Psoas muscle (tissue), 8 donors: ENCODE measurements around the gene PCGF3. TPM values are rescaled to one million over a fixed set of nuclear protein-coding genes. Genes with fewer than 3 reads are reported as not detected.

Source experiments
- ATAC-seq, 4 donors: fragments of 200-7000 bp; cut with Tn5 transposase; one replicate each; pipeline ENCODE4 v1.9.1; 2020; ENCODE audit warnings: moderate library complexity in 3 of 4, mild to moderate bottlenecking in 2 of 4
- DNase-seq, 2 donors: peaks; one replicate each; pipeline ENCODE4 v3.0.0-alpha.2; 2020
- H3K27ac ChIP-seq: fragments of 200-600 bp; one replicate; pipeline ENCODE4 v1.8.0; 2022
- H3K27me3 ChIP-seq, 3 donors: fragments of 200-600 bp in 1 of 3; one replicate each; pipeline versions ENCODE4 v1.6.1 to v1.8.0; 2013 to 2022; ENCODE audit warnings: low read length in 2 of 3, mild to moderate bottlenecking in 2 of 3, moderate library complexity in 1 of 3; ENCODE audit not compliant: insufficient read depth in 3 of 3
- H3K36me3 ChIP-seq, 2 donors: fragments of 200-600 bp in 1 of 2; one replicate each; pipeline versions ENCODE4 v1.6.1 to v1.8.0; 2013 to 2022; ENCODE audit warnings: low read depth in 1 of 2, mild to moderate bottlenecking in 1 of 2, moderate library complexity in 1 of 2; ENCODE audit not compliant: insufficient read depth in 1 of 2
- H3K4me1 ChIP-seq: fragments of 200-600 bp; one replicate; pipeline ENCODE4 v1.8.0; 2022
- H3K4me3 ChIP-seq: fragments of 200-600 bp; one replicate; pipeline ENCODE4 v1.8.0; 2022; ENCODE audit warnings: mild to moderate bottlenecking
- H3K9me3 ChIP-seq: fragments of 200-600 bp; one replicate; pipeline ENCODE4 v1.8.0; 2022
- WGBS, 3 donors: extraction: QIAGEN DNeasy Blood & Tissue Kit; methylation state at CpG; one replicate each; pipeline versions ENCODE4 v1.1.6 to v1.1.7; 2013; 5-methylcytosine and 5-hydroxymethylcytosine counted together
- intact Hi-C, 2 donors: fragments of 100-400 bp; cut with DNase I; formaldehyde crosslinking; loops; one replicate each; pipeline versions ENCODE4 v1.11.0 to v1.14.2; 2022
- polyA plus RNA-seq, 3 donors: library from polyadenylated mRNA; stranded (reverse); fragments of 200-250 nt; gene quantifications; one replicate each; pipeline ENCODE4 v1.2.3, GENCODE V29; 2013
- total RNA-seq, 4 donors: library from RNA; stranded (reverse); fragmentation: NEBNext Ultra II Directional in 2 of 4; extraction: Animal tissue kit (Norgen Biotek cat#: 25700) in 2 of 4; gene quantifications; one replicate each; pipeline versions ENCODE4 v1.2.1 to v1.2.4, GENCODE V29; 2021 to 2023
- TF ChIP-seq, protein P1 (sequence below): fragments of 200-600 bp; IDR thresholded peaks from one replicate; pipeline ENCODE4 v1.8.0; 2022; ENCODE audit warnings: antibody characterized with exemption
- donor health status: healthy with polysubstance abuse.
- donor health status: DM: no; HTN: no; CAD: no; lungs with moderate emphysema.
- donor health status: Bipolar disorder and iron deficiency.
- donor health status: healthy.
- donor health status: DM: yes; HTN: yes; CAD: no.
- donor health status: DM: no; HTN: no; CAD: no.
- donor health status: DM: no; HTN: no; CAD: no.
- donor health status: DM: yes; HTN: yes; CAD: no.

Gene PCGF3
- total and polyA plus RNA-seq, 7 donors = 10.9 to 19.2 (median 15.1) TPM

DNA sequence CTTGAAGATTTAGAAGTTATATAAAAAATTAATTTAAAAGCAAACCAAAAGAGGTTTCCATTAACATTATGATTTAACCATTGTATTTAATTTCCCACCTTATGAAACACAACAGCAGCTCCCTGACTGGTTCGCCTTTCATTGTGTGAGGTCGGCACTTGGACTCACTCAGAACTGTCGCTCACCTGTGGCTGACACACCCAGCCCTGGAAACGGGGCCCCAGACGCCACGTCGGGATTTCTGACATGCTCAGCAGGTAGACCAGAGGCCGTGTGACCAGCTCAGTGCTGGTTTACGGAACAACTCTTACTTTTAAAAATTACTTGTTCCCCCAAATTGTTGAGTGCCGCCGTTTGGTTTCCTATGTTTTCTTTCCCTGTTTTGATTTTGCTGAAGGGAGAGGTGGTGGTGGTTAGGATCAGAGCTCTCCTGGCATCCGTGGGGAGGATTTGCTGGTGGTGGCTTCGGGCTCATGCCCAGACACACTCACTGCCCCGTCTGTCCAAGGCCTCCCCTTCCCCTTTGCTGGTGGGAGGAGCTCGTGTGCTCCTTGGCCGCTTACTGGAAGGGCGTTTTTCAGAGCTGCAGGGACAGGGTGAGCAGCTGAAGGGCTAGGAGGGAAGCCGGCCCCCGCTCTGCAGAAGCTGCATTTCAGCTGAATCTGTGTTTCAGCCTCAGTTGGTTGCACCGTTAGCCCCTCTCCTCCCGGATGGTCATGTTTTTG is 61.1 kb downstream of the PCGF3 start:
- TF ChIP-seq, protein P1, sequence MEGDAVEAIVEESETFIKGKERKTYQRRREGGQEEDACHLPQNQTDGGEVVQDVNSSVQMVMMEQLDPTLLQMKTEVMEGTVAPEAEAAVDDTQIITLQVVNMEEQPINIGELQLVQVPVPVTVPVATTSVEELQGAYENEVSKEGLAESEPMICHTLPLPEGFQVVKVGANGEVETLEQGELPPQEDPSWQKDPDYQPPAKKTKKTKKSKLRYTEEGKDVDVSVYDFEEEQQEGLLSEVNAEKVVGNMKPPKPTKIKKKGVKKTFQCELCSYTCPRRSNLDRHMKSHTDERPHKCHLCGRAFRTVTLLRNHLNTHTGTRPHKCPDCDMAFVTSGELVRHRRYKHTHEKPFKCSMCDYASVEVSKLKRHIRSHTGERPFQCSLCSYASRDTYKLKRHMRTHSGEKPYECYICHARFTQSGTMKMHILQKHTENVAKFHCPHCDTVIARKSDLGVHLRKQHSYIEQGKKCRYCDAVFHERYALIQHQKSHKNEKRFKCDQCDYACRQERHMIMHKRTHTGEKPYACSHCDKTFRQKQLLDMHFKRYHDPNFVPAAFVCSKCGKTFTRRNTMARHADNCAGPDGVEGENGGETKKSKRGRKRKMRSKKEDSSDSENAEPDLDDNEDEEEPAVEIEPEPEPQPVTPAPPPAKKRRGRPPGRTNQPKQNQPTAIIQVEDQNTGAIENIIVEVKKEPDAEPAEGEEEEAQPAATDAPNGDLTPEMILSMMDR = no peak
- no peak overlapping the region for H3K27ac ChIP-seq
- H3K27me3 ChIP-seq = no peaks in the 10 kb centered on the region
- H3K4me1 ChIP-seq = no peaks in the 10 kb centered on the region
- WGBS, 3 donors = 74 to 78% (median 75%) methylated on average over 21 of the region's 21 CpGs
- no peak for ATAC-seq
- peaks cover 2 to 82% of the 10 kb centered on the region in 2 donors for H3K36me3 ChIP-seq
- no peak overlapping the region for H3K4me3 ChIP-seq
- intact Hi-C loops = no loop called here
- H3K9me3 ChIP-seq = no peaks in the 10 kb centered on the region
- peak in 1 of 2 donors; percentile 39 for DNase-seq

DNA sequence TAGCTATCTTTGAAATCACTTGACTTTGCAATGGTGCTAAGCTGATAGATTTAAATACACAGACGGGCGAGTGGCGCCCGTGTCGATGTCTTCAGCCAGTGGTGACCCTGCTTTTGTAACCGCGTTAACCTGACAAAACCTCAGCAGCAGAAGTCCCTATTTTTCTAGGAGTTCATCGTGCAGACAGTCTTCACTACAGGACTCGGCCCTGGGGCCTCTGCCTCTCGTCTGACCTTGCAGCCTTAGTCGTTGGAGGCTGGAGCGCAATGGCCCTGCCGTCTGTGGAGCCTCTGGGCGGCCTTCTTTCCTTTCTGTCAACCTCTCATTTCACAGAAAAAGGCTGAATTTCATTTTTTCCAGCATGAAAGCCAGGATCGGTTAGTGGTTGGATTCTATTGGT is 62.4 kb downstream of the PCGF3 start:
- 89 to 93% (median 92%) methylated on average over 15 of the region's 15 CpGs for WGBS, 3 donors
- TF ChIP-seq, protein P1 = no peak
- no peak for ATAC-seq
- H3K27me3 ChIP-seq = no peaks in the 10 kb centered on the region
- intact Hi-C loops = no loop called here
- no peak overlapping the region for H3K27ac ChIP-seq
- H3K9me3 ChIP-seq = no peaks in the 10 kb centered on the region
- DNase-seq = peak in 1 of 2 donors; percentile 26
- no peak overlapping the region for H3K4me3 ChIP-seq
- peaks cover 5% of the 10 kb centered on the region for H3K4me1 ChIP-seq
- peaks cover 2 to 70% of the 10 kb centered on the region in 2 donors for H3K36me3 ChIP-seq

- intact Hi-C loops = no loop called here
- Histone ChIP-seq H3K36me3 (peaks cover 2 to 62% of the 10 kb centered on the region in 2 donors), H3K9me3 (no peaks in the 10 kb centered on the region), H3K27ac (no peak overlapping the region), H3K4me3 (no peak overlapping the region), H3K4me1 (peaks cover 13% of the 10 kb centered on the region), H3K27me3 (no peaks in the 10 kb centered on the region)
- TF ChIP-seq, protein P1 = no peak
- WGBS, 3 donors = 82 to 85% (median 84%) methylated on average over 12 of the region's 12 CpGs
- peak; percentile 18 to 38 for DNase-seq
- no peak for ATAC-seq
Measured at GRCh38 chr4:768995-769394, 63.4 kb downstream of the PCGF3 start.

GRCh38 chr4:769511-769910 is 63.9 kb downstream of the PCGF3 start:
- WGBS, 3 donors = 88 to 93% (median 91%) methylated on average over 19 of the region's 19 CpGs
- no peaks in the 10 kb centered on the region for H3K9me3 ChIP-seq
- TF ChIP-seq, protein P1 = no peak
- H3K27me3 ChIP-seq = no peaks in the 10 kb centered on the region
- DNase-seq = peak in 1 of 2 donors; percentile 16
- ATAC-seq = no peak
- no peak overlapping the region for H3K27ac ChIP-seq
- peaks cover 2 to 62% of the 10 kb centered on the region in 2 donors for H3K36me3 ChIP-seq
- H3K4me1 ChIP-seq = peaks cover 13% of the 10 kb centered on the region
- intact Hi-C loops = no loop called here
- no peak overlapping the region for H3K4me3 ChIP-seq

GRCh38 chr4:770022-770421 is 64.4 kb downstream of the PCGF3 start:
- H3K36me3 ChIP-seq = peaks cover 0 to 64% of the 10 kb centered on the region in 2 donors
- TF ChIP-seq, protein P1 = no peak

More at GRCh38 chr4:770022-770421, 64.4 kb downstream of the PCGF3 start:
- H3K9me3 ChIP-seq = no peaks in the 10 kb centered on the region
- intact Hi-C loops = no loop called here
- H3K27ac ChIP-seq = no peak overlapping the region
- ATAC-seq (no peak), DNase-seq (peak in 1 of 2 donors; percentile 34)
- H3K27me3 ChIP-seq = no peaks in the 10 kb centered on the region
- no peak overlapping the region for H3K4me3 ChIP-seq
- 93 to 98% (median 95%) methylated on average over 5 of the region's 5 CpGs for WGBS, 3 donors
- peaks cover 13% of the 10 kb centered on the region for H3K4me1 ChIP-seq
